ENCODE data around the gene EXOC7.
A peak's percentile ranks its signal among the peaks of the same experiment; 100 is the strongest.
"Not testable (repeated sequence)": the region's sequence is repeated elsewhere in the genome, so short reads cannot be mapped to it uniquely, and the experiment has no call there.

EXOC7 gene

DNA sequence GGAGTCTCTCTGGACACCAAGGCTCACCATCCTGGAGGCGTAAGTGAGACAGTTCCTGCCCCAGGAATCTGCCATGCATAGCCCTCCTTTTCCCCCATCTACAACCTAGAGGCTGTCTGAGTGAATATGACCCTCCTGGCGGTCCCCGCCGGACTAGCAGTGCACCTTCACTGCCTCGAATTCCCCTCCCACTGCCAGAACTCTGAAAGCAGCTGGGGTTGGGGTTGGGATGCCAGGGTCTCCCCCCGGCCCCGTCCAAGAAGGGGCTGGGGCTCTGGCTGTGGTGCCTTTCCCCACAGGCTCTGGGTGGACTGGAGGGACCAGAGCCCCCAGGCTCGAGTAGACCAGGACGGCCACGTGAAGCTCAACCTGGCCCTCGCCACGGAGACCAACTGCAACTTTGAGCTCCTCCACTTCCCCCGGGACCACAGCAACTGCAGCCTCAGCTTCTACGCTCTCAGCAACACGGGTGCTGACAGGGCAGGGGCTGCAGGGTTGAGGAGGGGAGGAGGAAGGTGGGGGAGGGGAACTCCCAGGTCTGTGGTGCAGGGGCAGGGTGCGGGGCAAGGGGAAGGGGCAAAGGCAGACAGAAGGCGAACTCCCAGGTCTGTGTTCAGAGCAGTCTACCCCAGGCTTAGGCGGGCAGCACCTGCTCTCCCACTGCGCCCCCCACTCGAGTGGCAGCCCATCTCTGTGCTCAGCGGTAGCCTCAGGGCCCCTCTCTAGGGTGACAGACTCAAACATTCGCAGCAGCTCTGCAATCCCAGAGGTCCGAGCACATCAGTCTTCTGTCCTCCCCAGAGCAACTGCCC, 23.4 kb downstream of the EXOC7 start:
- DNase-seq (ENCODE audit: low read depth), result no peak
- TF ChIP-seq, protein P1, sequence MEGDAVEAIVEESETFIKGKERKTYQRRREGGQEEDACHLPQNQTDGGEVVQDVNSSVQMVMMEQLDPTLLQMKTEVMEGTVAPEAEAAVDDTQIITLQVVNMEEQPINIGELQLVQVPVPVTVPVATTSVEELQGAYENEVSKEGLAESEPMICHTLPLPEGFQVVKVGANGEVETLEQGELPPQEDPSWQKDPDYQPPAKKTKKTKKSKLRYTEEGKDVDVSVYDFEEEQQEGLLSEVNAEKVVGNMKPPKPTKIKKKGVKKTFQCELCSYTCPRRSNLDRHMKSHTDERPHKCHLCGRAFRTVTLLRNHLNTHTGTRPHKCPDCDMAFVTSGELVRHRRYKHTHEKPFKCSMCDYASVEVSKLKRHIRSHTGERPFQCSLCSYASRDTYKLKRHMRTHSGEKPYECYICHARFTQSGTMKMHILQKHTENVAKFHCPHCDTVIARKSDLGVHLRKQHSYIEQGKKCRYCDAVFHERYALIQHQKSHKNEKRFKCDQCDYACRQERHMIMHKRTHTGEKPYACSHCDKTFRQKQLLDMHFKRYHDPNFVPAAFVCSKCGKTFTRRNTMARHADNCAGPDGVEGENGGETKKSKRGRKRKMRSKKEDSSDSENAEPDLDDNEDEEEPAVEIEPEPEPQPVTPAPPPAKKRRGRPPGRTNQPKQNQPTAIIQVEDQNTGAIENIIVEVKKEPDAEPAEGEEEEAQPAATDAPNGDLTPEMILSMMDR (conservative IDR thresholded peaks at IDR 0.05; ENCODE audit: low read depth, low read length), result peak; percentile 28
- H3K4me3 ChIP-seq (ENCODE audit: low read depth, low read length), result no peak overlapping the region

DNA sequence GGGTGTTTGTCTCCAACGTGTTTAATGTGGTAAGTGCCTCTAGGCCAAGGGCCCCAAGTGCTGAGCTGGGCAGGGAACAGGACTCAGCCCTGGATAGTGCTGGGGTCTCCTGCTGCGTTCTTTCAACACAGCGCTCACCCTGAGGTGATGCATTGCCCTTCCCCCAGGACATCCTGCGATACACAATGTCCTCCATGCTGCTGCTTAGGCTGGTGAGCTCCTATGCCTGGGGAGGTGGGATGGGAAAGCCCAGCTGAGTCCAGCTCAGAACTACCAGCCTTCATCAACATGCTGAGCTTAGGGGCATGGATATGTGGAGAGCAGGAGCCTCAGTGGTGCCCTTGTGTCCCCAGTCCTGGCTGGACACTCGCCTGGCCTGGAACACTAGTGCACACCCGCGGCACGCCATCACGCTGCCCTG, 24.0 kb downstream of the EXOC7 start:
- TF ChIP-seq, protein P1 (conservative IDR thresholded peaks at IDR 0.05; ENCODE audit: low read depth, low read length), result no peak
- DNase-seq (ENCODE audit: low read depth), result peak; percentile 32
- no peak overlapping the region for H3K4me3 ChIP-seq (ENCODE audit: low read depth, low read length)

DNA sequence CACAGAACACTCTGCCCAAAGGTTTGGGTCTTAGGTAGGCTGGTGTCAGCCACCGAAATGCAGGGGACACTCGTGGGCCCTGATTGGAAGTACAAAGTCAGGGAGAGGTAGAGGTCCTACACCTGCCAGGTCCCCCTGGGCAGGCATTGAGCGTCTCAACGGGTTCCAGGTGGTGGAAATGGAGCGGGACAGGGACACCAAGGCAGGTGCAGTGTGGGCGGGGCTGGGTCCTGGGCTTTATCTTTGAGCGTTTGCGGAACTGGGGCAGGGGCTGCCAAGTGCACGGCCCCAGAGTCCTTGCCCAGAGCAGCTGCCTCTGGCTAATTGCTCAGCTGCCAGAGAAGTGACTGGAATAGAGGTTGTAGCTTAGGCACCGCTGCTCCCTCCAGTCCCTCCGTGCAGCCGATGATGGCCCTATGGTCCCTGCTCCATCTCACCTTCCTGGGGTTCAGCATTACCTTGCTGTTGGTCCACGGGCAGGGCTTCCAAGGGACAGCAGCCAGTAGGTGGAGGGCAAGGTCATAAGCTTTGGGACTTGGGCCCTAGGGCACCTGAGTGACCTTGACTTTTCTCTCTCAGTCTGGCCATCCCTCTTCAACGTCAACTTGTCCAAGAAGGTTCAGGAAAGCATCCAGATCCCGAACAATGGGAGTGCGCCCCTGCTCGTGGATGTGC, 24.6 kb downstream of the EXOC7 start, which contains the start of gene ZACN:
Gene ZACN, plus strand, starts transcription at position 323 of the 675 bp plus-strand sequence. Its CDS starts 83 bp downstream, at position 406.
- DNase-seq (ENCODE audit: low read depth), result no peak
- H3K4me3 ChIP-seq (ENCODE audit: low read depth, low read length), result no peak within 1 kb of the TSS
- TF ChIP-seq, protein P1 (conservative IDR thresholded peaks at IDR 0.05; ENCODE audit: low read depth, low read length), result no peak

DNA sequence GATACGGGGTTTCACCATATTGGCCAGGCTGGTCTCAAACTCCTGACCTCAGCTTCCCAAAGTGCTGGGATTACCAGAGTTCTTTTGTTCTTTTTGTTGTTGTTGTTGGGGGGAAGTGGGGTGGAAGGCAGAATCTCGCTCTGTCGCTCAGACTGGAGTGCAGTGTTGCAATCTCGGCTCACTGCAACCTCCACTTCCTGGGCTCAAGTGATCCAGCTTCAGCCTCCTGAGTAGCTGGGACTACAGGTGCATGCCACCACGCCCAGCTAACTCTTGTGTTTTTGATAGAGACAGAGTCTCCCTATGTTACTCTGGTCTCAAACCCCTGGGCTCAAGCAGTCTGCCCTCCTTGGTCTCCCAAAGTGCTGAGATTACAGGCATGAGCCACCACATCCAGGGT, 25.2 kb downstream of the EXOC7 start:
- not testable (repeated sequence) for H3K4me3 ChIP-seq (ENCODE audit: low read depth, low read length); DNase-seq (ENCODE audit: low read depth)

DNA sequence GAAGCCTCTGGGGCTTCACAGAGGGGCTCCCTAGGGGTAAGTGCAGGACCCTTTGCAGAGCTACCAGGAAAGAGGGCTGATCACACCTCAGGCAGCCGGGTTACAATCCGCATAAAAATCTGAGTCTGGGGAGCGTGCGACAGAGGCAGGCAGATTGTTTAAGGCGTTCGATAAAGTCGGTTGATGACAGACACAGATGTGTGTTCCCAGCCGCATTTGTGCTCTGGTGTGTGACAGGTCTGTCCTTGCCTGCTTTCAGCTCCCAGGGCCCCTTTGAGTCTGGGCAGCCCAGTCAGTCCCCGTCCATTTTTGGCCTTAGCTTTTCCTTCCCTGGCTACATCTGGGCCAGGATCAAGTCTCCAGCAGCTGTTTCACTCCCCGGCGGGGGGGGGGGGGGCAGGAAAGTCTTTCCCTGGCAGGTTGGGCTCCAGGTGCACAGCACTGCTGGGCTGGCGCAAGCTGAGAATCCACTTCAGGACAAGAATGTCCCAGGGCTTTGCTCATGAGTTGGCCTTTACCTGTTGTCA, 25.9 kb downstream of the EXOC7 start:
- TF ChIP-seq, protein P1 (conservative IDR thresholded peaks at IDR 0.05; ENCODE audit: low read depth, low read length), result no peak
- DNase-seq (ENCODE audit: low read depth), result no peak
- no peak overlapping the region for H3K4me3 ChIP-seq (ENCODE audit: low read depth, low read length)

DNA sequence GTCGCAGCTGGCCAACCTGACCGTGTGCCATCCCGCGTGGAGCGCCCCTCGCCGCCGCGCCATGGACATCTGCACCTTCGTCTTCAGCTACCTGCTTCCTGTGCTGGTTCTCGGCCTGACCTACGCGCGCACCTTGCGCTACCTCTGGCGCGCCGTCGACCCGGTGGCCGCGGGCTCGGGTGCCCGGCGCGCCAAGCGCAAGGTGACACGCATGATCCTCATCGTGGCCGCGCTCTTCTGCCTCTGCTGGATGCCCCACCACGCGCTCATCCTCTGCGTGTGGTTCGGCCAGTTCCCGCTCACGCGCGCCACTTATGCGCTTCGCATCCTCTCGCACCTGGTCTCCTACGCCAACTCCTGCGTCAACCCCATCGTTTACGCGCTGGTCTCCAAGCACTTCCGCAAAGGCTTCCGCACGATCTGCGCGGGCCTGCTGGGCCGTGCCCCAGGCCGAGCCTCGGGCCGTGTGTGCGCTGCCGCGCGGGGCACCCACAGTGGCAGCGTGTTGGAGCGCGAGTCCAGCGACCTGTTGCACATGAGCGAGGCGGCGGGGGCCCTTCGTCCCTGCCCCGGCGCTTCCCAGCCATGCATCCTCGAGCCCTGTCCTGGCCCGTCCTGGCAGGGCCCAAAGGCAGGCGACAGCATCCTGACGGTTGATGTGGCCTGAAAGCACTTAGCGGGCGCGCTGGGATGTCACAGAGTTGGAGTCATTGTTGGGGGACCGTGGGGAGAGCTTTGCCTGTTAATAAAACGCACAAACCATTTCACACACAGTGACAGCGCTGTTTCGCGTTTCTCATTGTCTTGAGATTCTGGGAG, 26.6 kb downstream of the EXOC7 start:
- H3K4me3 ChIP-seq (ENCODE audit: low read depth, low read length), result no peak overlapping the region
- DNase-seq (ENCODE audit: low read depth), result no peak
- TF ChIP-seq, protein P1 (conservative IDR thresholded peaks at IDR 0.05; ENCODE audit: low read depth, low read length), result no peak

Data from choroid plexus epithelial cell (primary cell).